Measurements from ENCODE around the gene PACSIN2.

Gene PACSIN2

DNA sequence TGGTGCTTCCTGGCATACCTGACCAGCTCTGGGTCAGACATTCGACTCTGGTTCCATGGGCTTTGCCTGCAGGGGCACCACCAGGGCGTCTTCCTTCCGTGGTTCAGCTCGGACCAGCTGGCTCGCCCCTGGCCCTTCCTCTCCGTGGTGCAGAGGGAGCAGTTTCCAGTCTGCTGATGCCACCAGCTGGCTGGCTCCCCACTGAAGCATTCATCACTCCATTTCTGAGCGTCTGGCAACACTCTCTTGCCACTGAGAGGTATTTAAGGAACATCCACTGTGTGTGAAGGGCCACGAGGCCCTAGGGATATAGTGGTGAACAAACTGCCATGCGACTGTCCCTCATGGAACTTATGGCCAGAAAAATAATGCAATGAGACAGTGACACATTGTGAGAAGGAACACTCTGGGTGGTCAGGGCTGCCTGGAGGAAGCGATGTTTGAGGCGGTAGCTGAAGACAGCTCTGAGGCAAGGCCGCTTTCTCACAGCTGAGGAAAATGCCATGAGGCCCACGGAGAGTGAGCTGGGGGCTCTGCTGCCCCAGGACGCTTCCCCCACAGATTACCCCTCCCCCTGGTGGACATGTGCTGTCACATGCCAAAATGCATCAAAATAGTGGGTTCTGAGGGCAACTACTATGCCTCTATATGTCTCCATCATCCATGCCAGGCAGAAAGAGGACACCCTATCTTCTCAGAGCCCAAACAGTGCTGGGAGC, 113.0 kb downstream of the PACSIN2 start:
- DNase-seq = peak; percentile 25

DNA sequence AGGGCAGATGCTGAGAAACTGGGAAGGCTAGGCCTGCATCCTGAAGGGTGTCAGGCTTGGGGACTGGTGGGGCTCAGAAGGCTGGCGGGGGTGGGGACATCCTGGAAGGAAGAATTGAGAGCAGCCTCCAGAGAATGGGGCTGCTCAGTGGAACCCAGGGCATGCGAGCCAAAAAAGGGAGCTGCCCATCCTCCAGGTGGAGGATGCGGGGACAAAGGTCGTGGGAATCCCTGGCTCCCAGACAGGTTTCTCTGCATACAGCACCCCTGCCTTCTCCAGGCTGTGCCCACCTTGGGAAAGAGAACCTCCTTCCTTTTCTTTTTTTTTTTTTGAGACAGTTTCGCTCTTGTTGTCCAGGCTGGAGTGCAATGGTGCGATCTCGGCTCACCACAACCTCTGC, 117.0 kb downstream of the PACSIN2 start:
- DNase-seq = no peak

DNA sequence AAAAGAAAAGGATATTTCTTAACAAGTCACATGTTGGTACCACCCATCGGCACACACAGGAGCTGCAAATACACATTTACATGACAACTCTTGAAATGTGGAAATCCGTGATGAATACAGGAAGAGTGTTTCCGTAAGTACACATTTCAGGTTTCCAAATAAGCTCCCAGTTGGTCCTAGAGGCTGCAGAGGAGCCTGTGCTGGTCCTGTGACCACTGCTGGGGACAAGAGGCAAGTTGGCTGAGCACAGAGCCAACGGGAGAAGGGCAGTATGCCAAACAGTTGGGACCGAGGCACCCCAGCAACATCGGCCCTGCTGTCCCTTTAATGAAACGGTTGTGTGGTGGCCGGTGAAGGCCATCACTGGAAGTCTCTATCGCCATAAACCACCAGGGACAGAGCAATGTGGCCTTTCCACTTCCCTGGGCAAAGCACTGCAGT, 119.4 kb downstream of the PACSIN2 start:
- DNase-seq = no peak

DNA sequence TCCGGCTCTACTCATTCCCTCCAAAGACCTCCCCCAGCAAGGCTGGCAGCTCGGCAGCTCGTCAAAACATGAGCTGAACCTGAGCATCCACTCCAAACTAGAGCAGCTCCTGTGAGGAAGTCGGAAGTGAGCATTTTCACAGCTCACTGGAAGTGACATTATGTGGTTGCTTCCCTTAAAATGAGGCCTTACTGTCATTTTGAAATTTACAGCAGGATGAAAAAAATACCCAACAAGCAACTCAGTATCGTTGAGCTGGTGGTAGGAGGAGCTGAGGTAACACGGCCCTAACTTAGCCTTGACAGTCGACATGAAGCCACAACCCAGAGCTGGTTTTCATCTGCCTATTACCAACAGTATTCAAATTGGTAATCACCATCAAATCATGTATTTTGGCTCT, 119.9 kb downstream of the PACSIN2 start:
- DNase-seq = no peak

DNA sequence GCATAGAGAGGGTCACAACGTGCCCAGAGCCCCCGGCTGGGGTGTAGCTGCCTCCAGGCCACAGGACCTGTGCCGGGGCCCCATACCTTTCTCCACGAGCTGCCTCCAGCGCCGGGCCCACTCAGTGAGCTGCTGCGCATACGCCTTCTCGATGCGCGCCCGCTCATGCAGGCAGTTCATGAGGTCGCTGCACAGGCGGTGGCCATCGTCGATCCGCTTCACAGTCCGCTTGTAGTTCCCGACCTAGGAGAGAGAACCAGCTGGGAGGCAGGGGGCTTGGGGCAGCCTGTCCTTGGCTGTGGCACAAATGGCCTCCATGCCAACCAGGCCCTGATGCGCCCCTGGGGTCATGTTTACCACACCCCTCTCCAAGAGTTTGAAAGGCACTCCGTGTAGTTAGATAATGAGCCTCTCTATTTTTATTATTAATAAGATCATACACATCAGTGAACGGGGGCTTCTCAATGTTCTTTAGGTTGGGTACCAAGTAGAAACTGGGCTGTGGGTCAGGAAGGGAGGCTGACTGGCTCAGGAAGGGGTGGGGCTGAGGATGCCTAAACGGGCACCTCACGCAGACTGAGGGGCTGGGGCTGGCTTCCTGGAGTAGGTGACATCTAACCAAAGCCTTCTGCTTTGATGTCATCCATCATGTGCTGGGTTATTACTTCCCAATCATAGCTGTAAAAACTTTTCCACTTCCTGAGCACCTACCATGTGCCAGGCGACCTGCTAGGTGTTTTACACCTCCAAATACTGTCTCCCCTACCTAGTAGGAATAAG, 121.4 kb downstream of the PACSIN2 start:
- DNase-seq = no peak

DNA sequence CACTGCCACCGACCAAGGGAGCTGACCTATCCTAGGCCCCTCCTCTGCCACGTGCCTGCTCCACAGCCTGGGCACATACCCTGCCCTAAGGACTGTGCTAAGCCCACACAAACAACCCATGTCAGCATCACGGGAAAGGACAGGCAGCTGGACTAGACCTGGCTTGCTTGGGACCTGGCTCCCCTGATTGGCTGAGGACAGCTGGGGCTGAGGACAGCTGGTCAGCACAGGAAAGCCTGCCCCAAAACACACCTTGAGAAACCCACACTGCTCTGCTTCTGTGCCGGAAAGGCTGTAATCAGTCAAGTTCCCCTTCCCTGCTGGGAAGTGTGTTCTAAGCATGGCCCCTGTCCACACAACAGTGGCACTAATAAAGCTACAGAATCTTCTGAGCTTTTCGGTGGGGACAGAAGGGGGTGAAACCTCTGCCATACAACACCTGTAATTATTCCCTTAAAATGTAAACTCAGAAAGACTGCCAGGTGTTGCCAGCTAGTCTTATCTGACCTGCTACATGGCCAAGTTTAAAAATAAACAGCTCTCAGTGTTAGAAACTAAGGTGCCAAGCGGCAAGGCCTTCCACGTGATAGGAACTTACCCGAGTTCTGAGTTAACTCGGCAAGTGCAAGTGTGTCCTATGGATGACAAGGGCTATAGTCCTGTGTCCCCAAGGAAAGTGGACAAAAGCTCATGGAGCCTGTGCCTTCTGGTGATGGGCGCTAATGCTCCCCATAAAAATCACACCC, 122.2 kb downstream of the PACSIN2 start:
- no peak for DNase-seq

DNA sequence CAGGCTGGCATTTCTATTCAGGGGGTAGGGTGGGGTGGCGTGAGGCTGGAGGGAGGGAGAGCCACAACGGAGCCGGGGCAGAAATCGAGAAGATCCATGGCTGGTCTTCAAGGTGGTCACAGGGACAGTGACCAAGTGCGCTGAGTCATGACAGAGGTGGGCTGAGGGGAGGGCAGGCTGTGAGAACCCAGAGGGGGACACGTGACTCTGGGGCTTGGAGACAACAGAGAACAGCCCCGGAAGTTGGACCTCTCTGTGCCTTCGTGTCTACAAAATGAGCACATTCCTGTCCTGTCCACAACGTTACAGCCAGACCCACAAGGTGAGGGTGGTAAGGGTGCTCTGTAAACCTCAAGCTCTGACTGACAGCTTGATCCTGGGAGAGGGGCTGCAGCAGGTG, 122.8 kb downstream of the PACSIN2 start:
- DNase-seq = no peak

DNA sequence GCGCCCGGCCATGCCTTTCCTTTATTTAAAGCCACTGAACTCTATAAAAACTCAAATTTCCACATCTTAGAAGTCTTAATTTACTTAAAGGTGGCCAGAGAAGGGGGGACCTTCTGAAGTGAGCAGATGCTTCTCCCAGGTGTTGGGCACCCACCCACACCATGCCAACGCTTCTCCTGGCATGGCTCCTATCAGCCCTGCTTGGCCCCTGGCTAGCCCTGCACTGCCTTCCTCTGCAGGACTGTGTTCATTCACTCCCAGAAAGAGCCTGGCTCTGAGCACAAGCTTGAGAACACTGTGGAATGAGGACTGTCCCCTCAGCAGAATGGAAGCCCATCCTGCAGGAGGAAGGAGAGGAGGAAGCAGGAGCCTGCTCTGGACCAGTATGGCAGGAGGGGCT, 123.3 kb downstream of the PACSIN2 start:
- DNase-seq = no peak

DNA sequence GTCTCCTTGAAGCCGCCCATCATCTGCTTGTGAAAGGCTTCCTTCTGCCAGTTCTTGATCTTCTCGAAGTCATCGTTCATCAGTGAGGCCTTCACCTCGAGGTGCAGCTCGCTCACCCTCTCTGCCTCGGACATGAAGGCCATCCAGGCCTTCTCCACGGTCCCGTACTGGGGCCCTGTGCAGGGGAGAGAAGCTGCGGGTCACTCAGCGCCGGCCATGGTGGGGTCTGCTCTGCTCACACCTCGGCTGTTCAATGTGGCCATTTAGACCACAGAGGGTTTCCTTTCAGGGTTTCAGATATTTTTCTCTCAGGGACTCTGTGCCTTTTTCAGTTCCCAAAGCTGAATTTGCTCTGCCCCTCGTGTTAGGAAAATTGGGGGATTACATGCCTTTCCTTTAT, 123.9 kb downstream of the PACSIN2 start:
- no peak for DNase-seq

DNA sequence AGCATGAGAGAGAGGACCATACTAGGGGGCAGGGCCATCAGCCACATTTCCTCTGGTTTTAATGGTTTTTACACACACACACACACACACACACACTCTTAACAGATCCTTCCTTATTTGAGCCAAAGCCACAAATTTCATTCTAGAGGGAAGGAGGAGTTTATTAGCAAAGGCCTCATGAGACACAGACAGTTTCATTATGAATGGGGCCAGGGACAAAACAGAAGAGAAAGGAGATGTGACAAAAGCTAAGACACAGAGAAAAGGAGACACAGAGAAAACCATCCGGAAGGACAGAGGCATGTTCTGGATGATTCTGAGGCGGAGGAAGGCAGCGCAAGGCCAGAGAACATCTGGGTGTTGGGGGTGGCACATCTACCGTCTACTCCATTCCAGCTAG, 125.6 kb downstream of the PACSIN2 start:
- DNase-seq = no peak

DNA sequence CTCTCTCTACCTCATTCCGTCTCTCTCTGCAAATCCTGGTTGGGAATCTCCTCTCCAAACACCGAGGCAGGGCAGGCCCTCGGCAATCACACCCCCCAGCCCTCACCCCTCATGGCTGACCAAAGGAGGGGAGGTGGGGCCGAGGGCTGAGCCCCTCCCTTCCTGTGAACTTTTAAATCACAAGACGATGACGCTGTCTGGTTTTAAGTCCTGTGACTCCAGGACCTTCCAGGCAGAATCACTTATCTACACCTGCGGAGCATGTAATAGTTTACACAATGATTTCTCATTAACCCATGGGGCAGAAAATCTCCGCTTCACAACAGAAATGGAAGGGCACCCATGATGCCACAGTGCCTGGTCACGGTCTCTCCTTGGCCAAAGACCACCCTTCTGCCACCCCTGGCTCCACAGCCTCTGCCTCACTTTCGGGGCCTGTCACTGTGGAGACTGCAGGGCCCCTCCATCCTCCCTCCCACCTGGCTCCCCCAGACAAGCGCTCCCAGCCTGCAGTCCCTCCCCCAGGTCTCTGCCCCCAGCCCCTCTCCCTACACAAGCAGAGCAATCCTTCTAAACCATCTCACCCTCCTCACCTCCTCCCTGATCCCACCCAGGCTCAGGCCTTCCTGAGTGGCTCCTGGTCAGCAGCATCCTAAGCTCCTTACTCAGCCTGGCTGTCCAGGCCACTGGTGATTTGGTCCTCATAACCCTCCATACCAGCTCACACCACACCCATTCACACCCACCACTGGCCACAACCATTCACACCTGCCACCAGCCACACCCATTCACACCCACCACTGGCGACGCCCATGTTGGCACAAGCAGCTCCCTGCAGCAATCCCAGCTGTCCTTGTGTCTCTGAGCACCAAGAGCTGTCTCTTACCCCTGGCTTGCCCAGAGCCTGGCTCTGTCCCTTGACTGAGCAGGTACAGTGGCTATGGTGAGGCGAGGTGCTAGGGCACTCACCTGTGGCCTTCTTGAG, 127.1 kb downstream of the PACSIN2 start:
- no peak for DNase-seq

DNA sequence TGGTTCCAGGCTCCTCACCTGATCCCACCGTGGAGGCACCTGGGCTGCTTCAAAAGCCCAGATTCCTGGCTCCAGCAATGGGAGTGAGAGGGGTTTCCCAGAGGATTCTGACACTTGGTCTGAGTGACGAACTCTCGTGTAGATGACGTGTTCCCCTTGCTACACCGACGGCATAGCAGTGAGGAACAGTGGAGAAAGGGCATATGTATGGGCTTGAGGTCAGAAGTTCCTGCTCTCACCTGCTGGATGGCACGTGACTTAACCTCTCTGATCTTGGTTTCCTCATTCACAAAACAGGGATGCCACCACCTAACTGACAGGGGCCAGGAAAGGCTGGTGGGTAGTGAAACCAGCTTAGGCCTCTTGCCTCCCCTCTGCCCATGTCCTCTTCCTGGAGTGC, 127.8 kb downstream of the PACSIN2 start:
- no peak for DNase-seq

DNA sequence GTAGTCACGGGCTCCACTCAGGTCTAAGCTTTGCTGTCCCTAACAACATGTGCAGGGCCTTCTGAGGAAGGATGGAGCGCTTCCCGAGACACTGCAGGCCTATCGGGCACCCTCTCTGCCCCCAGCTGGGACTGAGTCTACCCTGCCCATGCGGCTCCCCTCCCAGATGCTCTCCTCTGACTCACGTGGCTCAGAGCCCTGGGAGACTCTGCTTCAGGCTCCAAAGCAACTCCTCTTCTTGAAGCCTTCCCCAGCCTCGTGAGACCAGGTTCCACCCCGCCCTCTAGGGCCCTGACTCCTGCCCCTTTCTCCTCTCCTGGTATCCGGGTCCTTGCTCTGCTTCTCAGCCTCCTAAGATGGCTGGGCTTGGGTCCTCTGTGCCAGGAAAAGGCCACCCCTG, 129.5 kb downstream of the PACSIN2 start:
- DNase-seq = no peak

DNA sequence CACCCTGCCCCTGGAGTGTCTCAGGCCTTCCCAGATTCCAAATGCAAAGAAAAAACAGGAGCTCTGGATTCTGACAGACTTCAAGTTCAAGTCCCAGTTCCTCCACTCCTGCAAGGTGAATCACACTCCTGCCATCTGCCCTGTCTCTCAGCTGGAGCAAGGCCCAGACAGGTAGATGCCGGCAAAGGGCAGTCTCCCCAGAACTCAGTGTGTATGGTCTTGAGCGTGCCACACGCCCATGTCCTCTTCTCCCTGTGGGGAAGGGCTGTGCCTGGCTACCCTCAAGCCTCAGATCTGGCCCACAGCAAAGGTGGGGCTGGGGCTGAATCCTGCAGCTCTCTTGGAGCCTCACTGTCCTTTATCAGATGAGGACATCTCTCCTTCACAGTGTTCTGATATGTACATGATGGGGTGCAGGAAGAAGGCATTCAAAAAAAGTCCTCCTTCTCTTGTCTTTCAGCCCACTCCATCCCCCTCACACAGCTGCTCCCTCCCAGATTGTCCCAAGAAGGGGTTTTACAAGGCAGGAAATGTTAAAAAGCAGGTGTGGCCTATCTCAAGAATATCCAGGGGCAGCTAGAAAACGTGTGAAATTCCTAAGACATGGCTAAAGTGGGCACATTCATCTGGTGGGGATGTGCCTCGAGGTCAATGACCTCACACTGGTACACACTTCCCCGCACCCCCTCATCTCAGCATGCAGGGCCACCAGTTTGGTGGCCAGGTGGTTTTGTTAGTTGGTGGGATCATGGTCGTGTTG, 130.2 kb downstream of the PACSIN2 start:
- no peak for DNase-seq

DNA sequence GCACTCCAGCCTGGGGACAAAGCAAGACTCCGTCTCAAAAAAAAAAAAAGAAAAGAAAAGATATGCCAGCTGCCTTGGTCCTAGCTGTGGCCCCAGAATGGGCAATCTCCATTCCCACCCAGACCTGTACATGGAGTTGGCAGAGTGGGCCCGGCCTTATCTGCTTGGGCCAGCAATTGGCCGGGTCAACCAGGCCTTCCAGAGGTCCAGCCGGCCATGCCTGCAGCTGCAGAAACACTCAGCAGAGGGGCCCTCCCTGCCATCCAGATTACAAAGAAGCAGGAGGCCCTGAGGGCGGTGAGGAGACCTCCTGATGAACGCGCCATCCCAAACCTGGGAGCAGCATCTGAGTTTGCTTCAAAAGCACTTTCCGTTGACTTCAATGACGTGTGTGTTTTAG, 131.0 kb downstream of the PACSIN2 start:
- DNase-seq = no peak

DNA sequence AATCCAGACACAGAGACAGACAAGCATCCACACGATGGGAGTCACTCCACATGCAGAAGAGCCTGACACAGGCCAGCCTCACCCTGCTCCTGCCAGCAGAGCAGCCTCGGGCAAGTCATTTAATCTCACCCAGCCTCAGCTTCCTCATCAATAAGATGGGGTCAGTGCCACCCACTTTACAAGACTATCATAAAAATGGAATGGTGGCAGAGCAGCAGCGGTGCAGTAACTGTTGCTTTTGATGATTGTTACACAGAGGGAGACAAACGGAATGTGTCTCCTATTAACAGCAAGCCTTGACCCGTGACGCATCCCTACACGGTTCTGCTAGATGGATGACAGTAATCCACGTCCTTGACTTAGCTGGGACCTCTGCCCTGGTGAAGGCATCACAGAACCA, 131.8 kb downstream of the PACSIN2 start:
- DNase-seq = no peak

DNA sequence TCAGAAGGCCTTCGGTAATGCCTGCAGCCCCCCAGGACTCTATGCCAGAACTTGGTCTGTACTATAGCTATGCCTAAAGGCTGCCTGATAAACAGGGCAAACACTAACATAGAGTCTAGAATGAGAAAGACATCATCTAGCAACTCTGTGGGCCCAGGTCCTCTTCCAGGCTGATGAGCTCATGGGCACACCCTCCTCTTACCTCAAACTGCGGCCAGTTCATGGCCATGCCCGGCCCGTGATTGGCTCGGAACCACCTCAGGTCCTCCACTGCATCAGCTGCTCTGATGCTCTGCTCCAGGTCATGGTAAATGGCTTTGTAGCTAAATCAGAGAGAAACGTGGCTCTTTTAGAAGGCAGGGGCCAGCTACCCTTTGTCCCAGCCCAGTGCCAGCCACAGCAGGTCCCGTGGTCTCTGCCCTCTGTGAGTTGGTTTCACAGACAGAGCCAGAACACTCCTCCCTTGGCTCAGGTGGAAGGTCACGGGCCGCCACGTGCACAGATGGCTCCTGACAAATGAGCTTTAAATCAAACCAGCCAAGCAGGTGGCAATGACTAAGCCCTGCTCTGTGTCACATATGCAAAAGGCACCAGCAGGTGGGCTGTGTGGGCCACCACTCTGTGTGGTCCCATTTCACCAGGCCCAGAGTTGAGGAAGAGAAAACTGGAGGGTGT, 132.8 kb downstream of the PACSIN2 start:
- no peak for DNase-seq

DNA sequence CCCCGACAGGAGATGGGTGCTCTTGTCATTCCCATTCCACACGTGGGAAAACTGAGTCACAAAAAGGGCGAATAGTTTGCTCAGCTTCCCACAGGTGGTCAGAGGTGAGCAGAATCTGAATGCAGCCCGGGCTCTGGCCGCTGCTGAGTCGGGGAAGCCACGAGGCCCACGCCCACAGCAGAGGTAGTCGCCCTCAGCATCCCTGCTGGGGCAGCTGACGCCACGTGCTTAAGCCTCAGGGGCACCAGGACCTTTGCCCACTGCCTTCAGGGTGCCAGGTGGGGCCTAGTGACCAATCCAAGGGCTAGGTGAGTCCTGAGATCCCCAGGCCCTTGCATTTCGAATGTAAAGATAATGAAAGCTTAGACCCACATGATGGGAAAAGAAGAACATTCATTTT, 133.7 kb downstream of the PACSIN2 start:
- no peak for DNase-seq

DNA sequence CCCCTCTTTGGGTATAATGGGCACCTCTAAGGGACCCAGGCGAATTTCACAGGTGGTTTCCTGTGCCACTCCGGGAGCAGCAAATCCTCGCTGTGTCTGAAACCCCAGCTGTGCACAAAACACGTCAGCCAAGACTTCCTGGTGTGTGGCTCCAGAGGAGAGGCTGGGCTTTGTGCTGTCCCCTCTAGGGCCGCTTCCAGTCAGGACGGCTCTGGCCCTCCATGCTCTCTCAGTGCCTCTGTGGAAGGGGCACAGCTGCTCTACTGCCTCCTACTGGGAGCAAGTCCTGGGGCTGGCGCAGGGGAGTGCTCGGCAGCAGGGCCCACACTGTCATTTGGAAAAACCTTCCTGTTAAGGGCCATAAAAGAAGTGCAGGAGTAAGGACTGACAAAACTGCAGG, 134.1 kb downstream of the PACSIN2 start:
- no peak for DNase-seq

DNA sequence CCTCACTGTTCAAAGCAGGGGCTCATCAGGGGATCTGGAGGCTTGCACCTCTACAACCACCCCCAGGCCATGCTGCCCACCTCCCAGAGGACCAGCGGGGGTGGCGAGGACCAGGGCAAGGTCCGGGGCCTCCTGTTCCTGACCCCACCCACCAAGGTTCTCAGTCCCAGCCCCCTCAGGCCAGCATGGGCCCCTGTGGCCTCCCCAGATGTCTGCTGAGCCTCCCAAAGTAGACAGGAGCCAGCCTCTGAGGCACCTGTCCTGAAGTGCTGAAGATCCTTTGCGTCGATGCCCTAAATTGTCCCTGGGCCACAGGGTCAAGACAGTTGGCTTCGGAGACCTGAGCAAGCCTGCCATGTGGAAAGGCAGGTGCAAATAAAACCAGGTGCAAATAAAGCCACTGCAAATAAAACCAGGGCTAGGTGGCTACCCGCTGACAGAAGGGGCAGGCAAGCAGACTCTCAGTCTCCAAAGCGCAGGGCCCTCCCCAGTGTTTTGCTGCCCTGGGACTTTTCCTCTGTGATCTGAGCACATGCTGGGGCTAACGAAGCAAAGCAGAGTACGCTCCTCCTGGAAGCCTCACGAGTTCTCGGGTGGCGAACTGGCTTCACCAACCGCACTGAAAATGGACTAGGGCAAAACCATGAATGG, 135.5 kb downstream of the PACSIN2 start:
- DNase-seq = no peak
